Measurements from ENCODE around the gene CADPS.

The CADPS gene

DNA sequence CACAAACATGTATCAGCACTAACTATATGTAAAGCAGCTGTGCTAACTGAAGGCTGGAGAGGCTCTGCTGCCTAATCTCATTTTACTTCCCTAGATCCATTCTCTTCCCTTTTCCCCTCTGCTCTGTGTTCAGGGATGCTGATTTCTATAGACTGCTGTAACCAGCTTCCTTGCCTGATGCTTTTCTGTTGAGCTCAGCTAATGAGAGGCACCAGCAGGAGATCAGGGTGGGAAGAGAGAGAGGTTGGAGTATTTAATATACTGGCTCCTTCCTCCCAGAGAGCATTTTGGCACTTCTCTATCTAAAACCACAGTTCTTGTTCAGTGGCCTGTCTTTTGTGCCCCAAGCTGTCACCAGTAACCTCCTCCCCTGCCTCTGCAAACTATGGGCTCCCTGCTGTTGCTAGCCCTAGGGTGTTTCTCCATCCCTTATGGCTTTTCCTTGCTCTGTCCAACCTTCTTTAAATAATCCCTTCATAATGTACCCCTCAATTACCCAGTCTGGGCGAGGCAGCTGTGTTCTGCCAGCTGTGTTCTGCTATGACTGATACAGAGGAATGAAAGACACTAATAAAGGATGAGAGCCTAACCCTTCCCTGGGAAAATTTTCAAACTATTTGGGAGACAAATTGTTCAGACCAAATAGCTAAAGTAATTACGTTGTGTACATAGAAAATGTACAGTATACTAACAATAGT is 69.5 kb downstream of the CADPS start:
- DNase-seq, result no peak

DNA sequence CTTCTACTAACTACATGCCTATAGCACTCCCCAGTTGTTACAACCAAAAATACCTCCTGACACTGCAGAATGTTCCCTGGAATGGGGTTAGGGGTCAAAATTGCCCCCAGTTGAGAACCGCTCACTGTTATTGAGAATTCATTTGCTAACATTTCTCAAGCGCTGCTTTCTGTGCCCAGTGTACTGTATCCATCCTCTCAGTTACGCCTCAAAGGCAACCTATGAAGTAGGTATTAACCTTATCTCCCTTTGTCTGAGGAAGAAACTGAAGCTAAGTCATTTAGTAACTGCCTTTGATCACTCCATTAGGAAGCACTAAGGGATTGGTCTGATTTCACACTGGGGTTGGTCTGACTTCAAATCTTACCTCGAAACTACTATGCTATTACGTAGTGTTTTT is 70.1 kb downstream of the CADPS start:
- no peak for DNase-seq

DNA sequence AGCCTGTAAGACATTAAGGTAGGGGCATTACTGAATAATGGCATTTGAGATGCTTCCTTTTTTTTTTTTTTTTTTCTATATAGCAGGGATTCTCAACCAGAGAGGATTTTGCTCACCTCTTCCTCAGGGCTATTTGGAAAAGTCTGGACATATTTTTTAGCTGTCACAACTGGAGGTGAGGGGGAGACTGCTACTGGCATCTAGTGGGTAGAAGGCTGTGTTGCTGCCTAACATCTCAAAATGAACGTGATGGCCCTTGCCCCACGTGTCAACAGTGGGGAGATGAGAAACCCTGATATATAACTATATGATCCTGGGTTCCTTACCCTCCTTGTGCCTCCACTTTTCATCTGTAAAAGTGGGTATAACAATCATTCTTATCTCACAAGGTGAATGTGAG is 71.9 kb downstream of the CADPS start:
- DNase-seq, result no peak

DNA sequence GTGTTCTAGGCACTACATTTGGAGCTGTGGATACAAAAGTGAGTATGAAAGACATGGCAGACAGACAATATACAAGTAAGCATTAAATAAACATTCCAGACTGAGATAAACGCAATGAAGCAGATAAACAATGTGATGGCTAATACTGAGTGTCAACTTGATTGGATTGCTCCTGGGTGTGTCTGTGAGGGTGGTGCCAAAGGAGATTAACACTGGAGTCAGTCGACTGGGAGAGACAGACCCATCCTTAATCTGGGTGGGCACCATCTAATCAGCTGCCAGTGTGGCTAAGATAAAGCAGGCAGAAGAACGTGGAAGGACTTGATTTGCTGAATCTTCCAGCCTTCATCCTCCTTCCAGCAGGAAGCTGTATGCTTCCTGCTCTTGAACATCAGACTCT is 77.2 kb downstream of the CADPS start:
- no peak for DNase-seq

DNA sequence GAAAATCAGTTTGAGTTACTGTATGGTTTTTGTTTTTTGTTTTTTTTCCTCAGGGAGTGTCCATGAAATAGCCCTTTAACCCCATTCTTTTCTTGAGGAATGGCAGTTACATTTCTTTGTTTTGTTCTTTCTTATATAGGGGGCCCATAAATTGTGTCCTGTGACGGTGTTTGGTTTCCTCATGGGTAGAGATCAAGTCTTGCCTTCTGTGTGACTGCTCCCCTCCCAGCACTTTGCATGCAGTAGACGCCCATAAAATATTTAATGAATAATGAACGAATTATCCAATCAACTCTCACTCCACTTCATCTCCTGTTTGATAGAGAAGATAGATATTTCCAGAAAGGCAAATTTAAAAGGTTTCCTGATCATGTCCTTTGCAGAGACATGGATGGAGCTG is 78.1 kb downstream of the CADPS start:
- no peak for DNase-seq

DNA sequence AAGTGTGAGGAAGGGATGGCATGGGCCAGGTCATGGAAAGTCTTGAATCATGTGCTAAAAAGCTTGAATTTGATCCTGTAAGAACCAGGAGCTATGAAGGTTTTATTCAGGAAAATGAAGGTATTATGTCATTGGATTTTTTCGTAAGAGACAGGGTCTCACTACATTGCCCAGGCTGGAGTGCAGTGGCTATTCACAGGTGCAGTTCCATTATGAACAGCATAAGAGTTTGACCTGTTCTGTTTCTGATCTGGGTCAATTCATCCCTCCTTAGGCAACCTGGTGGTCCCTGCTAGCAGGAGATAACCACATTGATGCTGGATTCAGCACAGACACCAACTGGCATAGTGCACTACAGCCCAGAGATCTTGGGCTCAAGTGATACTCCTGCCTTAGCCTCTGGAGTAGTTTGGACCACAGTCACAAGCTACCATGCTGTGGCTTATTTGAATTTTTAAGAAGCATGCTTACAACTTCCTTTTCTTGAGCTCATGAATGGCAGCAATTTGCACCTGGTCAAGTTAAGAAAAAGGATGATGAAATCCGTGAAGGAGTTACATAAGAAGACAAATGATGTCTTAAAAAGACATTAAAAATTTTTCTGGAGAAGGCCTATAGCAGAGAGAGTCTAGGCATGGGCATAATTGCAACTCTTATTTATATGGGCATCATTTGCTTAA is 79.1 kb downstream of the CADPS start:
- DNase-seq, result no peak

DNA sequence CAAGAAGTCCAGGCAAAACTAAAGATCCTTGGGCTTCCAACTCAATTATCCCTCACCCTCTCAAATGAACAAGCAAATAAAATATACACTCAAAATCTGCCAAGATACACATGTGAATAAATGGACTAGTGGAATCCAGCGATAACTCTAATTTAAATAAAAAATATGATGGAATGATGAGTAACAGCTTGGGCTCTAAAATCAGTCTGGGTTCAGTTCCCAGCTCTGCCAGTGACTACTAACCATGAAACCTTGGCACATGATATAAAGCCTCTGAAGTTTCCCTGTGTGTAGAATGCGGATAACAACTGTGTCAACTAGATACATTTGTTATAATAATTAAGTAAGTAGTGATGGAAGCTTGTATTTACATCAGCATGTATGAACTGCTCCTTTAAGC is 81.3 kb downstream of the CADPS start:
- DNase-seq, result no peak

DNA sequence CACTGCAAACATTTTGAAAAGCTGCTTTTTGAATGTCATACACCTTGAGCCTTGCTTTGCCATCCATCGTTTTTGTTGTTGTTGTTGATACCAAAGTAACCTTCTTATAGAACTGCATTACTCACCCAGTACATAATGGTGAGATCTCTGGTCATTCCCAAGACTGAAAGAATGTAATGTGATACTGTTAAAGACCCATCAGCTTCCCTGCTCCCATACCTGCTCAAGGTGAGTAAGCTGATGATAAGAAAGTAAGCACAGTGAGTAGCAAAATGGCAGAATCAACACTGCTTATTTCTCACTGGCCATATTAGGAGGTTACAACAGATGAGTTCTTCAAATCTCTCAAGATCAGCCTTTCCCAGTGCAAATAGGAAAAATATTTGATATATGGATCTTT is 89.8 kb downstream of the CADPS start:
- no peak for DNase-seq

DNA sequence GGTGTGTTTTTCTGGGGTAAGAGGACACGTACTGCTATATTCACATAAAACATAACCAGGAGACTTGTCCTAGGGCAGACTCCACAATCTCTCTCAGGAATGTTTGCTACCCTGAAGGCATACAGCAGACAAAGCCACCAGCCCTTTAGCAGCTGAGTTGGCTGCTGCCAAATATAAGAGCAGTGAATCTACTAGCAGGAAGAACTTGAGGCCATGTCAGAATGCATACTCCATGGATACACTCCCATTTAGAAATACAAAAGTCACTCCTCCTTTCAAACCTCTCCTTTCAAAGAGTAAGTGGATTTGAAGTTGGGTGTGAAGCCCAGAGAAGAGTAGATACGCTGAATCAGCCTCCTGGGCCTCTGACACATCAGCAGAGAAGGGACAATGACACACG is 94.1 kb downstream of the CADPS start:
- DNase-seq, result no peak

DNA sequence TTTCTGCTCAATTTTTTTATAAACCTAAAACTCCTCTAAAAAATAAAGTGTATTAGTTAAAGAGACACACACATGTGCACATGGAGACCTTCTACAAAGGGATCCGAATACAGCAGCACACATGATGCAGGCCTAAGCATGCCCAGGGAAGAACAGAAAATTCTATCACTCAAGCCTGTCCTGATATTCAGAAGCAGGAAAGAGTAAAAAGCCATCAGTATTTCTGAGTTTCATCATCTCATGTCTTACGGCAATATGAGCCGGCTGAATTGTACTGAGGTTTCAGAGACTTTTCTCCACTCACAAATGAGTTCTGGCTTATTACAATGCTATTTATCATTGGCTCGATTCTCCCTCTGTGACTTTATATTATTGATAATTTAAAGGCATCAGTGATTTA is 97.5 kb downstream of the CADPS start:
- no peak for DNase-seq

DNA sequence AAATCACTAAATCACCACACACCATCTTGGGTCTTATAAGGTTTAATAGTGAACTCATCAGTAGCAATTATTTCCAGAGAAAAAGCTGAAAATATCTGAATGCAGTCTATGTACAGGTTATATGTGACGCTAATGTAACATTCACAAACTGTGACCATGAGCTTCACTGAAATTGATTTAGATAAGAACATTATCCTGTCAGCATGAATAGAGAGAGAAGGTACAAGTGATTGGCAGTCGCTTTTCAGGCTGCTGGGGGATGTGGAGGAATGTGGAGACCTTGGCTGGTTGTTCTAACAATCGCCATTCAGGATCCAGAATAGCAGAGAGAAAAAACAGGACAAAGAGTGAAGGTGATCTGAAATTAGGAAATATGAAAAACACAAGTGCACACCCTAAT is 98.1 kb downstream of the CADPS start:
- DNase-seq, result no peak

DNA sequence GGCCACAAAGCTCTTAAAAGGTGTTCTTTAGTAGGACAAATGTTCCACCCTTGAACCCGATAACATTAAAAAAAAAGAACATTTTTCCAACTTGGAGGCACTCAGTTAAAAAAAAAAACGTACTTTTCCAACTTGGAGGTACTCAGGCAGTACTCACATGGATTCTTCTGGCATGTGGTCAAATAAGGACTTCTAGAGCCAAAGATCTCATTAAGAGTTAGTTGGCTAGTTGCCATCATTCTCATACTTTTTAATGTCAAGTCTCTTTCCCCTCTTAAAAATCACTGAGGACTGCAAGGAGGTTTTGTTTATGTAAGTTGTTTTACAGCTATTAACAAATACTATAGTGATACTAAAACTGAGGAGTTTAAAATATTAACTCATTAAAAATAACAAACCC is 101.0 kb downstream of the CADPS start:
- no peak for DNase-seq

DNA sequence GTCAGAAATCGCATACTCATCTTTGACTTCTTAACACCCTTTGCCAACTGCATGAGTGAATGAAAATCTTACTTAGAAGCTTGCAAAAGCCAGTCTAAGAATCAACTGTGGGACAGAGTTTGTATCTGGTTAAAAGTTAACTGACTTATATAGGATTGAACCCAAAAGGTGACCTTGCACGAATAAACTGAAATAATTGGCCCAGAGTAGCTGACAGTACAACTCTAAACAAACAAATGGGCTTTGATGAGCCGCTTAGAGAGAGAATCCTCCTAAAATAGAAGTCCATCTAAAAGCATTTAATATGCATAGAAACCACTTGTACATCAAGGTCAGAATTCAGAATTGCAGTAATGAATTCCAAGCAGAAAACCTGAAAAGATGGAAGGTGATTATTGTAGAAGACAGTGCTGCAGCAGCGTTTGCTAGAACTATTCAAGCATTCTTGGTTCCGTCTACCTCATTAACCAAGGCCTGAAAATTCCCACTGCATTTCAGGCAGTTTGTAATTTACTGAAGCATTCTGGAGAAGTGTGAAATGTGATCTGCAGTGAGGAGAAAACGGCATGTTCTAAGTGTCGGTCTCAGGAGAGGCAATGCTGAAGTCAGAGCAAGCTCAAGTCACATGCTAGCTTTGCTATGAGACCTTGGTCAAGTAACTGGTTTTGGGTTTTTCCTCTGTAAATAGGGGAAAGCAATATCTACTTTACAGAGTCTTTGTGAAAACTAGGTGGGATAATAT is 103.7 kb downstream of the CADPS start:
- DNase-seq, result no peak

DNA sequence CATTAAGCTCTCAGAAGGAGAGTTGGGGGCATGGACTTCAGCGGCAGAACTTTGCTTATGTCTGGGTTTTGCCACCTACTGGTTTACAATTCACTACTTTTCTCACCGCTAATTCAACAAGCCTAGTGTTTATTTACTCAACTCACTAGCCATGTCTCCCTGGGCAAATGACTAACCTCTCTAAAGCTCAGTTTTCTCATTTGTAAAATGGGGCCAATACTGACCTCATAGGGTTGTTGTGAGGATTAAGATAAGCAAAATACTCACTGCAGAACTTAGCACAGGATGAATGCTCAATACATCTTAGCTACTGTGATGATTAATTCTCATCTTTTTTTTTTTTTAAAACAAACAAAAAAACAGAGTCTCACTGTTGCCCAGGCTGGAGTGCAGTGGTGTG is 106.3 kb downstream of the CADPS start:
- no peak for DNase-seq

DNA sequence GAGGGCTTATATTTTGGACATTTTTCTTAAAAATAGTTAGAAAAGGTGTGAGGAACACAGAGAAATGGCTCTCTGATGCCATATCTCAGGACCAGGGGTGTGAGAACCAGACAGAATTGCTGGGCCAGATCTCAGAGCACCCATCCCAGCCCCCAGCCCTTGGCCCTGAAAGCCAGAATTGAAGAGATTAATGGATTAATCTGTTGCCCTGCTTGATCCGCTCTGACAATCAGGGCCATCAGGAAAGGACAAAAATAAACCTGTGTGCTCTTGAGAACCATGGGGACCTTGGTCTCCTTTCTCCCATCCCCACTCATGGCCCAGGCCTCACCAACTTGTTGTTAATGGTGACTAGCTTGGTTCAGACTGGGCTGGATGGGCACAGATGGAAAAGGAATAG is 113.5 kb downstream of the CADPS start:
- no peak for DNase-seq

DNA sequence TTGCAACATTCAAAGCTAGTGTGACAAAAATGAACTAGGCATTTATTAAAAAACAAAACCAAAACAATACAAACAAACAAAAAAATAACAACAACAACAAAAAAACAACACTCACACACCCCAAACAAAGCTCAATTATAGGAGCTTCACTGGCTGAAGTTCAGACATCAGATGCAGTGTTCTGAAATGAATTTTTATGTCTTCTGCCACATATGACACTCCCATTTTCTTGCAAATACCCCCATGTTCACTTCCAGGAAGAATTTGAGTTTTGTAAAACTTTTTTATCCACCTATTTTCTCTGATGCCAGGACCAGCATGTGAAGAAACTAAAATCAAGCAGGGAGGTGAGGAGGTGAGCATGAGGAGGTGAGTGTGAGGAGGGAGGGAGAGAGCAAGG is 113.9 kb downstream of the CADPS start:
- DNase-seq, result no peak

DNA sequence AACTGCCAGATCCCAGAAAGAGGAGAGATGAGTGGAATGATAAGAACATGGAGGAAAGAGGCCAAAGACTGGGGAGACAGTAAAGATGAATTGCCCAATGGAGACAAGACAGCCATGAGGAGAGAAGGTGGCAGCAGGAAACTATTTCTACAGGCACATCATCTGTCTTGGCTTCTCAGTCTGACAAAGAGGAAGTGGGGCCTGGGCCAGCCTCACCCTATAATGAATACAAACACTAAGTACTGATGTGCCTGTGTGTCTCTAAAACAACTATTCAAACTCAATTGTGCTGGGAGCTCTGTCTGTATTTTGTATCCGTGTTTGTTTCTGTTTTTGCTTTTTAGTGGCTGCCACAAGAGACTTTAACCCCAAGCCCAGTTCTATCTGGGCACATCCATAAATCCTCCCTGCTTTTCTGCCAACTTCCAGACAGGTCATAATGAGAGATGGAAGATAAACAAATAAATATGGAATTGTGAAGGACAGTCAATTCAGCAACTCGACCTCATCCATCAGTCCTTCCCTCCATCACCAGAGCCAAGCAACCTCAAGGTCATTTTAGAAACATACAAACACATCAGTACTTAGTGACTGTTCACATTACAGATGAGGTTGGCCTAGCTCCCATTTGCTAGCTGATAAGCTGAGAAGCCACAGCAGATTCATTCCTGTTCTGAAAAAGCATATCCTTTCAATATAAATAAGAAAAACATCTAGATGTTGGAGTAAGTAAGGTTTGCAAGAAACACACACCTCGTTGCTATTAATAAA is 116.7 kb downstream of the CADPS start:
- no peak for DNase-seq

DNA sequence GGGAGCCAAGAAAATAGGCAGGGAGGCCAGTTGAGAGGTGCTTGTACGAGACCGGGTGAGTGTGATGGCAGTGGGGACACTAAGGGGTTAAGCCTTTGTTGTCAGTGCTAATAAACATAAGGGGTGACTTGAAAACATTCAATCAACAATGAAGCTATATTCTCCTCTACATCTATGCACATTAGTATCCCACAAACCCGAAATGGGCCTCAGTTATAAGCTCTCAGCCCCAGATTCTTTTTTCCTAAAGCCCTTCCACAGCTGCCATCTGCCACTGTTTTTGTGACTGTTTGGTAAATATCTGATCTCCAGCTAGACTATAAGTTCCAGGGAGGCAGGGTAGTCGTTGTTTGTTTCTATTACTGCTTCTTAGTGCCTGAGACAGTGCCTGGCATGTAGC is 118.2 kb downstream of the CADPS start:
- DNase-seq, result no peak

DNA sequence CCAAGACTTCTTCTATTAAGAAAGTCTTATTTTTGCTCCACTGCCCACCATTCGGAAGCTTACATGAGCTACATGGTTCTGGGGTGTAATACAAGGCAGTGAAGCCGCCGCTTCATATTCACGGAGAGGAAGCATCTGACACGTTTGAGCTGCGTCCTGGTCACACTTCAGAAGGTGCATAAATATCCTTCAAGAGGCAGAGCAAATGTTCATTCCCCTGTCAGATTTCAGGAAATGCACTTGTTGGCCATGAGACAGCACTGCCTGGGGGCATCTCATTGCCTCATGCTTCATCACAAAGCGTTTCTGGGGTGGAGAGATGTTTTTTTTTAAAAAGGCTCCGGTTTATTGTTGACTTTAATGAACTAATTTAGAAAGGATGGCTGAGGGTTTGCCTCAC is 119.9 kb downstream of the CADPS start:
- no peak for DNase-seq

DNA sequence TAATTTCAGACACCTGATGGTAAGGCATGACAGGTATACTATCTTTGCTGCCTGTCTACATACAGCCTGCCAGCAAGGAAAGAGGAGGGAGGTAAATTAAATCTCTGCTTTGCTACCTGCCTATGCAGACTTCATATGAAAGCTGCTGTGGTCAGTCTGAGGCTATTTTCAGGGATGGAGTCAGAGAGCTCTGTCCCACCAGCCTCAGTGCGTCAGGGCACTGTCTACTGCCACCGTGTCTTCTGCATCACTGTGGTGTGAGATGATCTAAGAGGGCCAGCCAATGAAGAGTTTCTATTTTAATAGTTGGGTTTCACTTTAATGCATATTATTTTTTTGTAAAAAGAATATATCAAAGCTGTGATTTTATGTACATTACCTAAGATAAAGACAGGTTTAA is 125.6 kb downstream of the CADPS start:
- no peak for DNase-seq

DNA sequence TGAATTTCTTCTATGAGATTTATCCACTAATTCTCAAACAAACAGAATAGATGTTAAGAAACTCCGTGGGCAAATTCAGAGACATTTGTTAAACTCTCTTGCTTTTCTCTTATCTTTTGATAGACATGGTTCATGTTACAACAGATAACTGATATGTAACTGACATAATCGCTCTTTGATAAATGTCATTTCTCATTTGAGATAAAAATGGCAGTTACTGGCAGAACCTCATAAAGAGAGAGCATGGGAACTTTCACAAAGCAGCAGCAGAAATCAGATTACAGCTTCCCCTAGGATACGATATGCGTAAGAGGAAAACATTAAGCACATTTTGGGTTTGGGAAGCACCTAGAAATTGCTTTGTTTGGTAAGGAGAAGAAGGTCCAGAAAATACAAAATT is 126.1 kb downstream of the CADPS start:
- no peak for DNase-seq

DNA sequence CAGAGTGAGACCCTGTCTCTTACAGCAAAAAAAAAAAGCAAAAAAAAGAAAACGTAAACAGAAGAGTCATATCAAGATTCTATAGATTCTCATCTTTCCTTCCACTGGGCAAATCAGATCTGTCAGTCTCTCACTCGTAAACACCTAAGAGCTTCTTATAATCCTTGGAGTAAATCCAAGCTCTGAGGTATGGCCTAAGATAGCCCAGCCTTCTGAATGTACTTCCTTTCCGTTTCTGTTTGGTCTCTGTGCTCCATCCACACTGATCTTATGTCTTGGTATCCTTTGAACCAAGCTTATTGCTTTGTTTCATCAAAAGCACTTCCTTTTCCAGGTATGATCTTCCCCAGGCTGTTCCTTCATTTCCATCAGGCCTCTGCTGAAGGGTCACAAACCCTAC is 137.8 kb downstream of the CADPS start:
- DNase-seq, result no peak

DNA sequence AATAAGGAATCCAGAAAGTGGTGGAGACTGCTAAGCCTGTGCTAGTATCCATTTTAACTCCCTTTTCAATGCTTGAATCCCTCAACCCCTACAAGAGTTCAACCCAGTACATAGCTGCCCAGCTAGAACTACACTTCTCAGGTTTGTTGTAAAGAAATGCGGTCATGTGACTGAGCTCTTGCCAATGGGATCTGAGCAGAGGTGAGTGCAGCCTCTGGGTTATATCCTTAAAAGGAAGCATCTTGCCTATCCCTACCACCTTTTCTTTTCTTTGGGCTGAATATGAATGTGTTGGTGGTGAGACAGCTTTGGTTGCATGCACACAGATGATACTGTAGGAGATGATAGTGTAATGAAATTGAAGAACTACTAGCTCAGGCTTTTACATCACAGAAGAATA is 139.7 kb downstream of the CADPS start:
- DNase-seq, result no peak
